ENCODE measurements around the gene HCRTR1.

HCRTR1 gene

GRCh38 chr1:31671561-31672201, 54.2 kb downstream of the HCRTR1 start:
- no peak for TF ChIP-seq POLR2A (IDR thresholded peaks at IDR 0.05; ENCODE audit: low read length)
- no peak for TF ChIP-seq GATA1 (IDR thresholded peaks at IDR 0.05; ENCODE audit: low read depth, low read length)

GRCh38 chr1:31672986-31673385, 55.5 kb downstream of the HCRTR1 start:
- DNase-seq, result no peak
- no peak for TF ChIP-seq GATA1 (IDR thresholded peaks at IDR 0.05; ENCODE audit: low read depth, low read length)
- no peak for TF ChIP-seq POLR2A (IDR thresholded peaks at IDR 0.05; ENCODE audit: low read length)

More at GRCh38 chr1:31671561-31672201, 54.2 kb downstream of the HCRTR1 start:
- DNase-seq, result no peak

- TF ChIP-seq GATA1 (IDR thresholded peaks at IDR 0.05; ENCODE audit: low read depth, low read length), result no peak
- no peak for TF ChIP-seq POLR2A (IDR thresholded peaks at IDR 0.05; ENCODE audit: low read length)
- DNase-seq, result no peak
These were observed 55.9 kb downstream of the HCRTR1 start for GRCh38 chr1:31673433-31673832.

- TF ChIP-seq GATA1 (IDR thresholded peaks at IDR 0.05; ENCODE audit: low read depth, low read length) (no peak), POLR2A (IDR thresholded peaks at IDR 0.05; ENCODE audit: low read length) (no peak)
These were observed 57.1 kb downstream of the HCRTR1 start for GRCh38 chr1:31674626-31675025.

GRCh38 chr1:31675161-31675560, 57.7 kb downstream of the HCRTR1 start:
- no peak for TF ChIP-seq POLR2A (IDR thresholded peaks at IDR 0.05; ENCODE audit: low read length)
- no peak for TF ChIP-seq GATA1 (IDR thresholded peaks at IDR 0.05; ENCODE audit: low read depth, low read length)
- no peak for DNase-seq

More at GRCh38 chr1:31674626-31675025, 57.1 kb downstream of the HCRTR1 start:
- DNase-seq, result no peak

- no peak for DNase-seq
- no peak for TF ChIP-seq GATA1 (IDR thresholded peaks at IDR 0.05; ENCODE audit: low read depth, low read length)
- TF ChIP-seq POLR2A (IDR thresholded peaks at IDR 0.05; ENCODE audit: low read length), result no peak
These were observed 58.3 kb downstream of the HCRTR1 start for GRCh38 chr1:31675756-31676155.

Measured in erythroblast (primary cell).